CD4-positive, alpha-beta T cell (primary cell): Measurements from ENCODE around the gene BSDC1. TPM values are rescaled to one million over a fixed set of nuclear protein-coding genes. Genes with fewer than 3 reads are reported as not detected.

Experiments
- ATAC-seq: fragments of 200-7000 bp; cut with Tn5 transposase; one replicate; pipeline ENCODE4 v1.10.0; 2022; ENCODE audit warnings: mild to moderate bottlenecking; ENCODE audit not compliant: poor library complexity
- CTCF ChIA-PET: fragments of 350-600 bp; sonication (Branson Sonifier 250); formaldehyde crosslinking; loops from one replicate; lab custom pipeline; 2021; ENCODE audit warnings: antibody characterized with exemption, inconsistent platforms; lab: Charles Lee
- POLR2A ChIA-PET: fragments of 350-600 bp; sonication (Branson Sonifier 250); formaldehyde crosslinking; loops from one replicate; lab custom pipeline; 2021; ENCODE audit warnings: antibody characterized with exemption, inconsistent platforms; lab: Charles Lee
- DNase-seq, 14 experiments: peaks; one replicate each; pipeline ENCODE4 v3.0.0-alpha.2; 2013 to 2020; ENCODE audit warnings: mixed read lengths in 2 of 14
- H3K27ac ChIP-seq, 2 donors: one replicate each; pipeline versions ENCODE4 v1.5.1 to v1.7.0; 2013; ENCODE audit warnings: low read length in 2 of 2, low read depth in 1 of 2, mild to moderate bottlenecking in 1 of 2
- H3K27me3 ChIP-seq, 2 experiments: 1 replicate in 1 of 2; 2 replicates in 1 of 2; pipeline versions ENCODE4 v1.6.1 to v1.7.0; 2013; ENCODE audit warnings: low read length in 2 of 2, control low read depth in 1 of 2, mild to moderate bottlenecking in 1 of 2, moderate library complexity in 1 of 2; ENCODE audit not compliant: insufficient read depth in 2 of 2, control insufficient read depth in 1 of 2
- H3K36me3 ChIP-seq: one replicate; pipeline ENCODE4 v1.6.1; 2013; ENCODE audit warnings: low read length, control low read depth; ENCODE audit not compliant: insufficient read depth
- H3K4me1 ChIP-seq: one replicate; pipeline ENCODE4 v1.6.1; 2013; ENCODE audit warnings: low read length, control low read depth; ENCODE audit not compliant: insufficient read depth
- H3K4me3 ChIP-seq: one replicate; pipeline ENCODE4 v1.5.1; 2013; ENCODE audit warnings: mild to moderate bottlenecking, low read length, moderate library complexity
- H3K9me3 ChIP-seq, 2 experiments: 1 replicate in 1 of 2; 2 replicates in 1 of 2; pipeline versions ENCODE4 v1.6.1 to v1.7.0; 2013; ENCODE audit warnings: low read length in 2 of 2, mild to moderate bottlenecking in 2 of 2, control low read depth in 1 of 2, moderate library complexity in 1 of 2; ENCODE audit not compliant: control insufficient read depth in 1 of 2, insufficient read depth in 1 of 2
- H3K27ac Mint-ChIP-seq: one replicate; pipeline ENCODE4 v1.8.0; 2020; ENCODE audit warnings: mixed read lengths
- H3K27me3 Mint-ChIP-seq: one replicate; pipeline ENCODE4 v1.8.0; 2021; ENCODE audit warnings: mixed read lengths
- H3K36me3 Mint-ChIP-seq: one replicate; pipeline ENCODE4 v1.8.0; 2021; ENCODE audit warnings: low read depth, mixed read lengths
- H3K4me1 Mint-ChIP-seq: one replicate; pipeline ENCODE4 v1.8.0; 2021; ENCODE audit warnings: low read depth, mixed read lengths
- H3K4me3 Mint-ChIP-seq: one replicate; pipeline ENCODE4 v1.8.0; 2020; ENCODE audit warnings: mild to moderate bottlenecking, mixed read lengths
- H3K9me3 Mint-ChIP-seq: one replicate; pipeline ENCODE4 v1.8.0; 2020; ENCODE audit warnings: mixed read lengths
- CTCF ChIP-seq: fragments of 200-600 bp; IDR thresholded peaks from one replicate; pipeline ENCODE4 v1.8.0; 2022; ENCODE audit warnings: antibody characterized with exemption, mild to moderate bottlenecking
- intact Hi-C, 2 experiments: fragments of 100-400 bp; cut with DNase I in 1 of 2; cut with micrococcal nuclease in 1 of 2; formaldehyde crosslinking; loops; one replicate each; pipeline versions ENCODE4 v1.15.1 to v1.9.0; 2023 to 2025; cut with DNase I, micrococcal nuclease
- total RNA-seq, 174 experiments: library from RNA in 2 of 174; stranded (reverse) in 2 of 174; gene quantifications; one replicate each; pipeline ENCODE4 v1.2.3 and lab custom pipeline; 2021 to 2026

The BSDC1 gene
- total RNA-seq, 2 experiments from 2014 or later = 186 to 190 TPM

GRCh38 chr1:32334864-32335534 lies 59.2 kb downstream of the BSDC1 start:
- H3K4me1 ChIP-seq = peaks cover 49% of the 10 kb centered on the region

DNA sequence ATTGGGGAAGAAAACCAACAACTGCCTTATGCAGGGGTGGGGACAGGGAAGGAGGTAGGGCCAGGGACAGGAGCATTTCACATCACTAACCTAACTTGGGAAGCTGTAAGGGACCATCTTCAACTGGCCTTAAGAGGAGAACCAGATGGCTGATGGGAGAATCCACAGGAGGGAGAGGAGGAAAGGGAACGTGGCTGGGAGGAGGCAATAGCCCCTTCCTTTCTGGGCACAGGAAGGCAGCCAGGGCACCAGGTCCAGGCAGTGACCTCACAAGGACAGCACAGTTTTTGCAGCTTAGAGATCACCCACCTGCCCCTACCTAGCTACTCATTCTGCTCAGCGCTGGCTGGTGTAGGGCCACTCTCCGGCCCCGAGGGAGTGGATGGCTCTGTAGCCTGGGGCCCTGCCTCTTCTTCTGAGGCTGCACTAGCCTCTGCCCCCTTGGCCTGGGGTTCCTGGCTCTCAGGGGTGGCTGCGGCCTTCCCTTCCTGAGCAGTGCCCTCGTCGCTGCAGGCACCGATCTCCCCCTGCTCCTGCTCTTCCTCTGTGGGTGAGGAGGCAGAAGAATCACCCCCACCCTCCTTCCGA lies 59.9 kb downstream of the BSDC1 start:
- CTCF ChIA-PET = interaction anchor here (2.0 to 2.7 kb wide), 2 partner anchors 38 to 119 kb away, joined by 5 to 12 read pairs; no protein-coding TSS in a partner anchor
- TF ChIP-seq CTCF = no peak
- intact Hi-C loops = loop anchor here in 1 of 2 experiments (2.0 to 5.0 kb wide), 4 partner anchors 38 to 78 kb away; no protein-coding TSS in a partner anchor
- peaks cover 44% of the 10 kb centered on the region for H3K36me3 ChIP-seq
- Mint-ChIP-seq H3K9me3 (no peaks in the 10 kb centered on the region), H3K4me1 (peaks cover 53% of the 10 kb centered on the region), H3K4me3 (peak overlapping the region; percentile 94), H3K27me3 (no peaks in the 10 kb centered on the region), H3K27ac (peak overlapping the region; percentile 87), H3K36me3 (peaks cover 54% of the 10 kb centered on the region)
- POLR2A ChIA-PET = interaction anchor here (0.7 to 3.8 kb wide), 6 partner anchors 12 to 225 kb away, joined by 3 to 72 read pairs (median 5); partner anchors contain the start of genes BSDC1 and HDAC1
- no peak for ATAC-seq
- peak overlapping the region; percentile 59 for H3K4me3 ChIP-seq
- H3K9me3 ChIP-seq = no peaks in the 10 kb centered on the region
- peak in 1 of 14 experiments; percentile 12 for DNase-seq
- peak overlapping the region; percentile 22 to 52 for H3K27ac ChIP-seq
- no peaks in the 10 kb centered on the region for H3K27me3 ChIP-seq
- peaks cover 49% of the 10 kb centered on the region for H3K4me1 ChIP-seq

More at GRCh38 chr1:32334864-32335534, 59.2 kb downstream of the BSDC1 start:
- Histone ChIP-seq H3K27ac (peak overlapping the region in 1 of 2 donors; percentile 52), H3K27me3 (no peaks in the 10 kb centered on the region), H3K36me3 (peaks cover 38% of the 10 kb centered on the region), H3K9me3 (no peaks in the 10 kb centered on the region), H3K4me3 (peak overlapping the region; percentile 59)
- peak overlapping the region; percentile 94 for H3K4me3 Mint-ChIP-seq
- peak; percentile 84 for TF ChIP-seq CTCF
- no peaks in the 10 kb centered on the region for H3K27me3 Mint-ChIP-seq
- CTCF ChIA-PET = interaction anchor here (0.9 to 3.0 kb wide), 13 partner anchors 13 to 185 kb away, joined by 3 to 20 read pairs (median 5); partner anchors contain the start of genes BSDC1 and HDAC1
- intact Hi-C loops = loop anchor here (1.0 to 5.0 kb wide), 7 partner anchors 38 to 93 kb away; partner anchors contain the start of gene HDAC1 (in 1 of the 2)
- POLR2A ChIA-PET = interaction anchor here (1.0 to 3.8 kb wide), 26 partner anchors 11 to 322 kb away, joined by 3 to 74 read pairs (median 16); partner anchors contain the start of genes BSDC1, CCDC28B, HDAC1 and KHDRBS1
- peaks cover 47% of the 10 kb centered on the region for H3K36me3 Mint-ChIP-seq
- H3K27ac Mint-ChIP-seq = peak overlapping the region; percentile 87
- peak; percentile 76 for ATAC-seq
- peak; percentile 55 to 91 (median 66) for DNase-seq
- no peaks in the 10 kb centered on the region for H3K9me3 Mint-ChIP-seq
- peaks cover 53% of the 10 kb centered on the region for H3K4me1 Mint-ChIP-seq

GRCh38 chr1:32333251-32333963 lies 60.8 kb downstream of the BSDC1 start:
- no peaks in the 10 kb centered on the region for H3K27me3 ChIP-seq
- peaks cover 63% of the 10 kb centered on the region for H3K36me3 Mint-ChIP-seq
- CTCF ChIA-PET = interaction anchor here (1.6 to 2.0 kb wide), 3 partner anchors 39 to 93 kb away, joined by 5 to 6 read pairs (median 5); no protein-coding TSS in a partner anchor
- TF ChIP-seq CTCF = no peak
- no peaks in the 10 kb centered on the region for H3K9me3 Mint-ChIP-seq
- H3K4me3 ChIP-seq = no peak overlapping the region
- DNase-seq = no peak
- no peaks in the 10 kb centered on the region for H3K9me3 ChIP-seq
- H3K4me3 Mint-ChIP-seq = peak overlapping the region; percentile 94
- H3K27ac ChIP-seq = peak overlapping the region in 1 of 2 donors; percentile 1
- POLR2A ChIA-PET = interaction anchor here (1.4 to 2.4 kb wide), 5 partner anchors 11 to 93 kb away, joined by 4 to 17 read pairs (median 5); partner anchors contain the start of gene BSDC1
- H3K27ac Mint-ChIP-seq = peak overlapping the region; percentile 70
- no peaks in the 10 kb centered on the region for H3K27me3 Mint-ChIP-seq
- no peak for ATAC-seq
- H3K4me1 Mint-ChIP-seq = peaks cover 47% of the 10 kb centered on the region
- H3K4me1 ChIP-seq = peaks cover 42% of the 10 kb centered on the region
- peaks cover 53% of the 10 kb centered on the region for H3K36me3 ChIP-seq
- intact Hi-C loops = loop anchor here in 1 of 2 experiments (5.0 kb wide), 1 partner anchor 71 kb away; no protein-coding TSS in a partner anchor
